Naive B cell (primary cell): Measurements from ENCODE around the gene MRPL40. TPM values are rescaled to one million over a fixed set of nuclear protein-coding genes. Genes with fewer than 3 reads are reported as not detected.
A peak's percentile ranks its signal among the peaks of the same experiment; 100 is the strongest.

Experiments
- ATAC-seq, 2 donors: fragments of 150-1000 bp; cut with Tn5 transposase; 2 replicates each; pipeline ENCODE4 v1.10.0; 2021; ENCODE audit warnings: low read depth in 2 of 2, mild to moderate bottlenecking in 2 of 2, moderate library complexity in 2 of 2
- DNase-seq: peaks from one replicate; pipeline ENCODE4 v3.0.0; 2022
- H3K27ac Mint-ChIP-seq, 6 donors: one replicate each; pipeline ENCODE4 v1.8.0; 2020 to 2022; ENCODE audit warnings: mild to moderate bottlenecking in 6 of 6, mixed read lengths in 6 of 6, moderate library complexity in 5 of 6, inconsistent platforms in 2 of 6
- H3K27me3 Mint-ChIP-seq, 3 donors: one replicate each; pipeline ENCODE4 v1.8.0; 2021 to 2022; ENCODE audit warnings: mixed read lengths in 3 of 3, mild to moderate bottlenecking in 1 of 3
- H3K36me3 Mint-ChIP-seq, 2 donors: one replicate each; pipeline ENCODE4 v1.8.0; 2020 to 2022; ENCODE audit warnings: mixed read lengths in 2 of 2, inconsistent platforms in 1 of 2, mild to moderate bottlenecking in 1 of 2
- H3K4me1 Mint-ChIP-seq, 3 donors: one replicate each; pipeline ENCODE4 v1.8.0; 2020 to 2022; ENCODE audit warnings: mixed read lengths in 3 of 3, inconsistent platforms in 1 of 3, mild to moderate bottlenecking in 1 of 3, moderate library complexity in 1 of 3
- H3K4me3 Mint-ChIP-seq, 8 donors: one replicate each; pipeline ENCODE4 v1.8.0; 2020 to 2022; ENCODE audit warnings: mild to moderate bottlenecking in 8 of 8, mixed read lengths in 8 of 8, moderate library complexity in 8 of 8, inconsistent platforms in 2 of 8
- H3K9me3 Mint-ChIP-seq, 7 donors: one replicate each; pipeline ENCODE4 v1.8.0; 2020 to 2022; ENCODE audit warnings: mixed read lengths in 7 of 7, mild to moderate bottlenecking in 5 of 7, inconsistent platforms in 2 of 7, moderate library complexity in 1 of 7
- polyA plus RNA-seq, 6 donors: library from polyadenylated mRNA; unstranded; fragments of 300-500 nt; fragmentation: Illumina TruSeq; gene quantifications; one replicate each; pipeline ENCODE4 v1.2.3, GENCODE V29; 2021; ENCODE audit warnings: low read depth in 6 of 6

Gene MRPL40
- polyA plus RNA-seq, 6 donors from 2014 or later = 63.5 to 92.0 (median 77.7) TPM

GRCh38 chr22:19464546-19464945 lies 32.2 kb downstream of the MRPL40 start:
- H3K4me1 Mint-ChIP-seq = peaks cover 0 to 6% (median 5%) of the 10 kb centered on the region in 3 donors
- no peaks in the 10 kb centered on the region for H3K27me3 Mint-ChIP-seq
- peaks cover 20 to 41% of the 10 kb centered on the region in 2 donors for H3K36me3 Mint-ChIP-seq
- ATAC-seq (no peak), DNase-seq (no peak)
- H3K27ac Mint-ChIP-seq = no peak overlapping the region
- no peaks in the 10 kb centered on the region for H3K9me3 Mint-ChIP-seq
- no peak overlapping the region for H3K4me3 Mint-ChIP-seq

GRCh38 chr22:19464975-19465374 lies 32.6 kb downstream of the MRPL40 start:
- H3K27me3 Mint-ChIP-seq = no peaks in the 10 kb centered on the region

DNA sequence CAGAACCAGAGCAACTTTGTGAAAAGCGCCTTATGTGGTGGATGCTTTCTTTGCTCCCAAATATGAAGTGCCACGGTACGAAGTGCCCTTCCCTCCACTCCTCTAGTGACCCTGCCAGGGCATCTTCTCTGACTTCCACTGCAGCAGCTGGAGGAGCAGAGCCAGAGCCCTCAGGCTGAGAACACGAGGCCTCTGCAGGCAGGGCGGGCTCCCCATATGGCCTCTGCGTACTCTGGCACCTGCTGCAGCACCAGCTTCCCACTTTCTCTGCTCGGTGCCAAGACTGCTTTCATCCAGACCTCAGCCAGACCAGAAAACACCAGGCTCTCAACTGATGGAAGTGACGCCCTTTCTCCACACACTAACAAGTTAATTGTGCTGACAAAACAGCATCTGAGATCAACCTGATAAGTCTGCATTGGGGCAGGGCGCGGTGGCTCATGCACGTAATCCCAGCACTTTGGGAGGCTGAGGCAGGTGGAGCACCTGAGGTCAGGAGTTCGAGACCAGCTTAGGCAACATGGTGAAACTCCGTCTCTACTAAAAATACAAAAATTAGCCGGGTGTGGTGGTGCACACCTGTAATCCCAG lies 33.9 kb downstream of the MRPL40 start:
- H3K36me3 Mint-ChIP-seq = peaks cover 20 to 44% of the 10 kb centered on the region in 2 donors
- no peaks in the 10 kb centered on the region for H3K9me3 Mint-ChIP-seq

More at GRCh38 chr22:19464975-19465374, 32.6 kb downstream of the MRPL40 start:
- H3K4me1 Mint-ChIP-seq = peaks cover 0 to 10% (median 5%) of the 10 kb centered on the region in 3 donors
- no peak for ATAC-seq
- peaks cover 20 to 41% of the 10 kb centered on the region in 2 donors for H3K36me3 Mint-ChIP-seq
- no peak overlapping the region for H3K4me3 Mint-ChIP-seq
- DNase-seq = no peak
- H3K27ac Mint-ChIP-seq = no peak overlapping the region
- H3K9me3 Mint-ChIP-seq = no peaks in the 10 kb centered on the region

DNA sequence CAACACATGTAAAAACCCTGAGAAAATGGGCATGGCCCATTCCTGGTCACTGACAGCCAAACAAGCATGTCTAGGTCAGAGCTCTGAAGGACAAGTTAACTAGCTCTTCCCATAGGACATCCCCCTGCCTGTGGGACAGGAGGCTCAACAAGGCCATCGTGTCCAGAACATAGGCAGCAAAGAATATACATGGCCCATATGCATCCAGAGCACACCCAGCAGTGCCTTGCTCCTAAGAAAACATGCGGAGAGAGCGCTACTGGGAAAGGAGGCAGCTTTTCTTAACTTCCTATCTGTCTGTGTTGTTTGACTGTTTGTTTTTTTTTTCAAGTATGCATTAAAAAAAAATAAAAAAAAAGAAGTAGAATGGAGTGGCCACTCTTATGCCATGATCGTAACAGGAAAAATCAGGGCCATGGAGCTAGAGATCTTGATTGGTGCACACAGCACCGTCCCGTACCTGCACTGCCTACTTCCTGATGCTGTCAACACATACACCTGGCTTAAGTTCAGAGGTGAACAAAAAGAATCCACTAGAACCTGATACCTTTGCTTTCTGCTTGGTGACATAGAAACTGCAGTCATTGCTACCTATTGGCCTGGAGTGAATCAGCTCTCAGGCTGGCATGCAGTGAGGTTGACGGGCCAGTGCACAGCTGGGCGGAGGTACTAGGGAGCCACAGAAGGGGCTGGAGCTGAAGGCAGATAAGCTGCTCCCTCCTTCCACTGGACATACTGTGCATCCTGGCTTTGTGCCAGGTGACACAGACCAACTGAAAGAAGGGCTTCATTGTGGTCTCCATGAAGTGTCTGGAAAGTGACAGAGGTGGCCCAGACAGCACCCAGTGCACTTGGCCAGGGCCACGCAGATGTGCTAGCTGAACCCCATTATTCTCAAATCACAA lies 34.8 kb downstream of the MRPL40 start:
- no peak for ATAC-seq
- peak overlapping the region in 1 of 6 donors; percentile 7 for H3K27ac Mint-ChIP-seq
- H3K9me3 Mint-ChIP-seq = no peaks in the 10 kb centered on the region
- peaks cover 20 to 53% of the 10 kb centered on the region in 2 donors for H3K36me3 Mint-ChIP-seq
- DNase-seq = no peak
- peaks cover 2 to 14% (median 5%) of the 10 kb centered on the region in 3 donors for H3K4me1 Mint-ChIP-seq
- no peaks in the 10 kb centered on the region for H3K27me3 Mint-ChIP-seq
- H3K4me3 Mint-ChIP-seq = no peak overlapping the region

More for the DNA sequence above, 33.9 kb downstream of the MRPL40 start:
- no peak overlapping the region for H3K27ac Mint-ChIP-seq
- no peak for ATAC-seq
- H3K4me3 Mint-ChIP-seq = no peak overlapping the region
- no peak for DNase-seq
- H3K27me3 Mint-ChIP-seq = no peaks in the 10 kb centered on the region
- H3K4me1 Mint-ChIP-seq = peaks cover 0 to 11% (median 5%) of the 10 kb centered on the region in 3 donors

GRCh38 chr22:19467912-19468311 lies 35.6 kb downstream of the MRPL40 start:
- Mint-ChIP-seq H3K27me3 (no peaks in the 10 kb centered on the region), H3K4me1 (peaks cover 3 to 20% (median 5%) of the 10 kb centered on the region in 3 donors), H3K36me3 (peaks cover 17 to 53% of the 10 kb centered on the region in 2 donors), H3K9me3 (no peaks in the 10 kb centered on the region), H3K4me3 (no peak overlapping the region), H3K27ac (no peak overlapping the region)
- DNase-seq = no peak
- ATAC-seq = no peak

- no peaks in the 10 kb centered on the region for H3K27me3 Mint-ChIP-seq
- H3K4me1 Mint-ChIP-seq = peaks cover 8 to 20% (median 10%) of the 10 kb centered on the region in 3 donors
- no peak overlapping the region for H3K4me3 Mint-ChIP-seq
- no peak for ATAC-seq
- H3K36me3 Mint-ChIP-seq = peaks cover 14 to 45% of the 10 kb centered on the region in 2 donors
- DNase-seq = no peak
- H3K27ac Mint-ChIP-seq = peak overlapping the region in 1 of 6 donors; percentile 81
- no peaks in the 10 kb centered on the region for H3K9me3 Mint-ChIP-seq
These were observed 37.1 kb downstream of the MRPL40 start for GRCh38 chr22:19469421-19469820.

DNA sequence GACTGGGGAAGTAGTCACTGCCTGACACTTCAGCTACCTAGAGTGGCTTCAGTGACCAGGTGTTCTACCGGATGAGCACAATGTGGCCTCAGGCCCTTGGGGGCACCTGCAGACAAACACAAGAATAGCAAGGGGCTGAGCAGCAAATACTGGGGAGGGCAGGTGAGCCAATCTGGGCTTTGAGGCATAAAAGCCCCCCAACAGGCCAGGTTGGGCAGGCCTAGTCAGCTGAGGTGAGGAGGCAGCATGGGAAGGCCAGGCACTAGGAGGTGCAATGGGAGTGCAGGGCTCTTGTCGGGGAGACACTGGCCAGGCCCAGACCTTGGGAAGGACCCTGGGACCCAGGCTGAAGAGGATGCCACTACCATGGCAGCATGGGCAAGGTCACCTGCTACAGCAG lies 37.7 kb downstream of the MRPL40 start:
- Mint-ChIP-seq H3K36me3 (peaks cover 11 to 41% of the 10 kb centered on the region in 2 donors), H3K4me3 (no peak overlapping the region), H3K4me1 (peaks cover 8 to 20% (median 10%) of the 10 kb centered on the region in 3 donors), H3K27ac (peak overlapping the region in 3 of 6 donors; percentile 44 to 89 (median 60)), H3K9me3 (no peaks in the 10 kb centered on the region), H3K27me3 (no peaks in the 10 kb centered on the region)
- DNase-seq (no peak), ATAC-seq (no peak)

DNA sequence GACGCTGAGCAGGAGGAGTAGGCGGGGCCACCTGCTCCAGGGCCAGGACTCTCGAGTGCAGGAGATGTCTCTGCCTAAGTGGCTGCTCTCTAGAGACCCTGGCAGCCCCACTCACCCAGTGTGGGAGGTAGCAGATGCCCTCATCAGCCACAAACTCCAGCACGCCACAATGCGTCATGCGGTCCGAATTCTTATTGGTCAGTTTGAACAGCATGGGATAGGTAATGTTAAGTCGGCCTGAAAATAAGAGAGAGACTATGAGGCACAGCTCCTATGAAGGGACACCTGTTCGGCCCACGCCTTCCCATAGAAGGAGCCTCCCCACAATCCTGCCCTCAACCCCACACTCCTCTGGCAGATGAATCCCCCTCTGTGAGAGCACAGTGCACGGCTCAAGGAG lies 39.2 kb downstream of the MRPL40 start:
- ATAC-seq (no peak), DNase-seq (no peak)
- peaks cover 5 to 35% of the 10 kb centered on the region in 2 donors for H3K36me3 Mint-ChIP-seq
- H3K4me1 Mint-ChIP-seq = peaks cover 16 to 20% (median 20%) of the 10 kb centered on the region in 3 donors
- no peaks in the 10 kb centered on the region for H3K27me3 Mint-ChIP-seq
- H3K27ac Mint-ChIP-seq = peak overlapping the region in 1 of 6 donors; percentile 33
- H3K9me3 Mint-ChIP-seq = no peaks in the 10 kb centered on the region
- H3K4me3 Mint-ChIP-seq = no peak overlapping the region

GRCh38 chr22:19472233-19472632 lies 39.9 kb downstream of the MRPL40 start:
- Mint-ChIP-seq H3K36me3 (peaks cover 5 to 35% of the 10 kb centered on the region in 2 donors), H3K9me3 (no peaks in the 10 kb centered on the region), H3K27ac (peak overlapping the region in 2 of 6 donors; percentile 39 to 94), H3K4me1 (peaks cover 17 to 23% (median 22%) of the 10 kb centered on the region in 3 donors), H3K4me3 (no peak overlapping the region), H3K27me3 (no peaks in the 10 kb centered on the region)
- no peak for ATAC-seq
- DNase-seq = no peak

DNA sequence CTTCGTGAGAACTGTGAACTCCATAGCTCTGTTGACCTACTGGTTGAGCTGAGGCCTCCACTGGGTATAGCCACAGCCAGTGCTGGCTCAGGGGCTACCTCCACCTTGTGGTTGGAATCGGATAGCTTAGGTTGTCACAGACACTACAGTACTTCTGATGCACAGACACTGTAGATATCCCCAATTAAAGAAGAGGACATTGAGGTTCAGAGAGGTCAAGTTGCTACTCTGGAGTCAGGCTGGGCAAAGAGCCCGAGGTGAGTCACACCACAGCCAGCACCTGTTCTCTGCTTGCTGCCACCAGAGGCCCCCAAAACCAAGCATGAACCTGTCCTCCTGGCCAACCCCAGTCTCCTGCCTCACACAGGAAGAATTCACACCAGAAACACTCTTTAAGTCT lies 41.2 kb downstream of the MRPL40 start:
- ATAC-seq (no peak), DNase-seq (no peak)
- Mint-ChIP-seq H3K9me3 (no peaks in the 10 kb centered on the region), H3K4me1 (peaks cover 26 to 34% (median 33%) of the 10 kb centered on the region in 3 donors), H3K4me3 (peak overlapping the region in 1 of 8 donors; percentile 62), H3K36me3 (peaks cover 0 to 23% of the 10 kb centered on the region in 2 donors), H3K27ac (no peak overlapping the region), H3K27me3 (no peaks in the 10 kb centered on the region)

DNA sequence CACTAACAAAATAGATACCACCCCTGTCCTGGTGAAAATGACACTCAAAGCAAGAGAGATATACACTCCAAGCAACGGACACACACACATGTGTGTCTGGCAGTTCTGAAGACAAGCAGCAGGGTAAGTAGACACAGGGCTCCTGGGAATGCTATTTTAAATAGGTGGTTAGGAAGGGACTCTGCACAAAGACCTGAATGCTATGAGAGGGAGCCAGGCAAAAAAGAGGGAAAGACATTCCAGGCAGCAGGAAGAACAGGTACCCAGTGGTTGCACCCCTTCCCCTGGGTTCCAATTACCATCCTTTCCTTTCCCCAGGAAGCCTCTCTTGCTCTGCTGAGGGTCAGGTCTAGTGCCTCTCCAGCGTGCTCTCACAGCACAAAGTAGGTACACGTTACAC lies 43.7 kb downstream of the MRPL40 start:
- Mint-ChIP-seq H3K4me1 (peaks cover 34 to 41% (median 38%) of the 10 kb centered on the region in 3 donors), H3K36me3 (peaks cover 0 to 14% of the 10 kb centered on the region in 2 donors), H3K9me3 (no peaks in the 10 kb centered on the region), H3K27me3 (no peaks in the 10 kb centered on the region), H3K27ac (no peak overlapping the region), H3K4me3 (no peak overlapping the region)
- DNase-seq (no peak), ATAC-seq (no peak)

DNA sequence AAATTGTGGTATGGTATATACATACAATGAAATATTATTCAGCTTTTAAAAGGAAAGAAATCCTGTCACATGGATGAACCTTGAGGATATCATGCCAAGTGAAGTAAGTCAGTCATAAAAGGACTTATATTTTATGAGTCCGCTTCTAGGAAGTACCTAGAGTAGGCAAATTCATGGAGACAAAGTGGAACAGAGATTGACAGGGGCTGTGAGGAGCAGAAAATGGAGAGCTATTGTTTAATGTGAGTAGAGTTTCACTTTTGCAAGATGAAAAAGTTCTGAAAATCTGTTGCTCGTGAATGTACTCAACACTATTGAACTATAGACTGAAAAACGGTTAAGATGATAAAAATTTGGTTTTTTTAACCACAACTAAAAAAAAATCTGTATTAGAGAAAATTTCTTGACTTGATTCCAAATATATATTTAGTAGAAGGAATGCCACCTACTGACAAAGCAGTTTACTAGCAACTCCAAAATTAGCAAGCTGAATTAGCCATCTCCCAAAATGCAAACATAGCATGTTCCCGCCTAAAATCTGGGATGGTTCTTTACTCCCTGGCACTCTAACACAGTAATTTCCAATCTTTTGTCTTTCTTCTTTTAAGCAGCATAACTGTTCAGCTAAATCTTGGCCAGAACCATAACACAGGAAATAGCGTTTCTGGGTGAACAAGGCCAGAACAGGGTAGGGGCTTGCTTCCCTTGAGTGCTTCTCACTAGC lies 45.1 kb downstream of the MRPL40 start:
- peak overlapping the region; percentile 27 to 100 (median 78) for H3K27ac Mint-ChIP-seq
- H3K27me3 Mint-ChIP-seq = no peaks in the 10 kb centered on the region
- no peaks in the 10 kb centered on the region for H3K9me3 Mint-ChIP-seq
- H3K4me3 Mint-ChIP-seq = peak overlapping the region; percentile 87 to 98 (median 96)
- H3K4me1 Mint-ChIP-seq = peaks cover 27 to 38% (median 38%) of the 10 kb centered on the region in 3 donors
- no peak for ATAC-seq
- DNase-seq = no peak
- no peaks in the 10 kb centered on the region for H3K36me3 Mint-ChIP-seq
